HepG2 (cell line): ENCODE measurements around the gene ISOC2.

Source experiments
- BRF2 ChIP-seq: sonication (generic); formaldehyde crosslinking; IDR thresholded peaks from 2 replicates; pipeline ENCODE4 v1.8.1; 2022; ENCODE audit warnings: mild to moderate bottlenecking, missing genetic modification reagents
- CHD2 ChIP-seq: IDR thresholded peaks from 2 replicates; pipeline ENCODE4 v1.6.1; 2011; ENCODE audit warnings: low read depth, low read length, improper control_type of control experiment
- CTCF ChIP-seq: sonication (generic); formaldehyde crosslinking; IDR thresholded peaks from 2 replicates; pipeline ENCODE4 v1.5.0; 2020; ENCODE audit warnings: mild to moderate bottlenecking, missing genetic modification reagents, moderate library complexity
- FOSL1 ChIP-seq: sonication (generic); formaldehyde crosslinking; IDR thresholded peaks from 2 replicates; pipeline ENCODE4 v1.9.0; 2021; ENCODE audit warnings: missing genetic modification reagents, borderline replicate concordance
- HOMEZ ChIP-seq: IDR thresholded peaks from 2 replicates; pipeline ENCODE4 v1.6.1; 2016; ENCODE audit warnings: low read depth
- ISX ChIP-seq: sonication (generic); formaldehyde crosslinking; conservative IDR thresholded peaks from 2 replicates; pipeline ENCODE4 v1.5.0; 2020; ENCODE audit warnings: missing genetic modification reagents
- JUN ChIP-seq: sonication (generic); formaldehyde crosslinking; IDR thresholded peaks from 2 replicates; pipeline ENCODE4 v1.4.0; 2020; ENCODE audit warnings: mild to moderate bottlenecking, missing genetic modification reagents
- NR2C2 ChIP-seq: sonication (generic); formaldehyde crosslinking; IDR thresholded peaks from 2 replicates; pipeline ENCODE4 v1.4.0; 2020; ENCODE audit warnings: missing genetic modification reagents, mild to moderate bottlenecking, moderate library complexity, borderline replicate concordance
- POLR2AphosphoS5 ChIP-seq: IDR thresholded peaks from 2 replicates; pipeline ENCODE4 v1.6.1; 2012; ENCODE audit warnings: low read depth, low read length
- RERE ChIP-seq: IDR thresholded peaks from 2 replicates; pipeline ENCODE4 v1.6.1; 2016; ENCODE audit warnings: low read depth, missing genetic modification reagents, missing compliant biosample characterization
- ZBTB1 ChIP-seq: sonication (generic); formaldehyde crosslinking; IDR thresholded peaks from 2 replicates; pipeline ENCODE4 v1.4.0; 2020; ENCODE audit warnings: missing genetic modification reagents, borderline replicate concordance
- ZNF281 ChIP-seq: sonication (generic); formaldehyde crosslinking; IDR thresholded peaks from 2 replicates; pipeline ENCODE4 v1.4.0; 2020; ENCODE audit warnings: missing genetic modification reagents, borderline replicate concordance

GRCh38 chr19:55426042-55426441 is 35.4 kb downstream of the ISOC2 start:
- TF ChIP-seq CHD2 = no peak
- TF ChIP-seq POLR2AphosphoS5 = no peak
- TF ChIP-seq JUN = no peak
- TF ChIP-seq ZBTB1 (CRISPR knock-in tag) = no peak
- no peak for TF ChIP-seq NR2C2
- TF ChIP-seq ISX (CRISPR knock-in tag) = no peak
- no peak for TF ChIP-seq FOSL1 (CRISPR knock-in tag)
- TF ChIP-seq CTCF = no peak
- TF ChIP-seq RERE (CRISPR knock-in tag) = no peak
- TF ChIP-seq ZNF281 (CRISPR knock-in tag) = no peak
- TF ChIP-seq BRF2 = no peak
- TF ChIP-seq HOMEZ (CRISPR knock-in tag) = no peak
